Transverse colon (tissue), 4 donors: Measurements from ENCODE around the gene RTKN2. TPM values are rescaled to one million over a fixed set of nuclear protein-coding genes. Genes with fewer than 3 reads are reported as not detected.

ENCODE experiments used
- DNase-seq: peaks from one replicate; pipeline ENCODE4 v3.0.0-alpha.2; 2019
- H3K27ac ChIP-seq, 4 donors: fragments of 200-600 bp; sonication (generic); 2 replicates each; pipeline ENCODE4 v1.5.1; 2016 to 2018; ENCODE audit warnings: inconsistent platforms in 4 of 4
- H3K27me3 ChIP-seq: fragments of 200-600 bp; sonication (generic); 2 replicates; pipeline ENCODE4 v1.5.1; 2017; ENCODE audit warnings: inconsistent platforms
- H3K36me3 ChIP-seq, 4 donors: fragments of 200-600 bp; sonication (generic); 2 replicates each; pipeline ENCODE4 v1.5.1; 2017 to 2019; ENCODE audit warnings: inconsistent platforms in 4 of 4
- H3K4me1 ChIP-seq, 4 donors: fragments of 200-600 bp; sonication (generic); 2 replicates each; pipeline ENCODE4 v1.5.1; 2017 to 2020; ENCODE audit warnings: inconsistent platforms in 4 of 4
- H3K4me3 ChIP-seq, 4 donors: fragments of 200-600 bp; sonication (generic); 1 replicate in 1 of 4; 2 replicates in 3 of 4; pipeline versions ENCODE4 v1.5.1 to v1.6.1; 2017 to 2019; ENCODE audit warnings: inconsistent platforms in 4 of 4
- H3K9me3 ChIP-seq, 2 donors: fragments of 200-600 bp; sonication (generic); 2 replicates each; pipeline ENCODE4 v1.5.1; 2017 to 2019; ENCODE audit warnings: inconsistent platforms in 2 of 2
- CTCF ChIP-seq, 5 experiments: fragments of 200-600 bp in 3 of 5; fragments of 450-650 bp in 2 of 5; sonication (generic) in 3 of 5; IDR thresholded peaks; 1 replicate in 2 of 5; 2 replicates in 3 of 5; pipeline ENCODE4 v1.5.1; 2016 to 2017; ENCODE audit warnings: antibody characterized with exemption in 5 of 5, inconsistent platforms in 3 of 5, mild to moderate bottlenecking in 2 of 5, moderate library complexity in 1 of 5
- EP300 ChIP-seq: sonication (generic); formaldehyde crosslinking; IDR thresholded peaks from one replicate; pipeline ENCODE4 v1.6.1; 2017; ENCODE audit warnings: antibody characterized with exemption, low read depth
- POLR2A ChIP-seq: fragments of 450-650 bp; IDR thresholded peaks from one replicate; pipeline ENCODE4 v1.6.1; 2016; ENCODE audit warnings: antibody characterized with exemption, mild to moderate bottlenecking, moderate library complexity
- POLR2AphosphoS5 ChIP-seq, 3 donors: sonication (generic); formaldehyde crosslinking; IDR thresholded peaks; one replicate each; pipeline ENCODE4 v1.6.1; 2016; ENCODE audit warnings: antibody characterized with exemption in 3 of 3
- WGBS, 2 donors: methylation state at CpG; one replicate each; pipeline ENCODE4 v1.1.5; 2018; ENCODE audit warnings: low coverage in 1 of 2; 5-methylcytosine and 5-hydroxymethylcytosine counted together
- in situ Hi-C, 4 donors: fragments of 200-750 bp; cut with MboI; loops; one replicate each; pipeline versions ENCODE4 v1.15.0 to v1.15.1; 2017; ENCODE audit warnings: low sequenced_read_pairs in 3 of 4, low pct_ligation_motif_present in 1 of 4, low pct_unique_long_range_greater_than_20kb in 1 of 4
- intact Hi-C: fragments of 100-400 bp; cut with DNase I; formaldehyde crosslinking; loops from one replicate; pipeline ENCODE4 v1.15.1; 2023; ENCODE audit warnings: low total_unique reads
- total RNA-seq, 4 donors: library from RNA; depleted of rRNA; stranded (reverse); fragments of >200 nt; gene quantifications; one replicate each; pipeline ENCODE4 v1.1.0, GENCODE V29; 2016

RTKN2 gene
- total RNA-seq, 4 donors from 2014 or later, result under 0.01 to 2.7 (median 0.68) TPM; not detected in 1

GRCh38 chr10:62154231-62154630, 114.4 kb downstream of the RTKN2 start:
- TF ChIP-seq POLR2AphosphoS5 (IDR thresholded peaks at IDR 0.05) (no peak), EP300 (no peak), CTCF (IDR thresholded peaks at IDR 0.05) (no peak), POLR2A (no peak)
- no peak overlapping the region for H3K27ac ChIP-seq
- WGBS, 2 donors, result 0 to 44% methylated on average over 1 to 2 of the region's 2 CpGs
- no peaks in the 10 kb centered on the region for H3K36me3 ChIP-seq
- H3K4me1 ChIP-seq, result peaks cover 0 to 5% (median 0%) of the 10 kb centered on the region in 4 donors
- H3K9me3 ChIP-seq, result no peaks in the 10 kb centered on the region
- H3K27me3 ChIP-seq, result no peaks in the 10 kb centered on the region
- no peak overlapping the region for H3K4me3 ChIP-seq
- peak; percentile 29 for DNase-seq
- in situ Hi-C loops, result no loop called here
- intact Hi-C loops, result no loop called here

GRCh38 chr10:62153191-62153590, 115.5 kb downstream of the RTKN2 start:
- Histone ChIP-seq H3K36me3 (no peaks in the 10 kb centered on the region), H3K27ac (no peak overlapping the region), H3K27me3 (no peaks in the 10 kb centered on the region), H3K9me3 (no peaks in the 10 kb centered on the region), H3K4me3 (no peak overlapping the region), H3K4me1 (peaks cover 0 to 5% (median 0%) of the 10 kb centered on the region in 4 donors)
- TF ChIP-seq CTCF (IDR thresholded peaks at IDR 0.05) (no peak), EP300 (no peak), POLR2AphosphoS5 (IDR thresholded peaks at IDR 0.05) (no peak), POLR2A (no peak)
- 78 to 93% methylated on average over 1 of the region's 1 CpG for WGBS, 2 donors
- in situ Hi-C loops, result no loop called here
- intact Hi-C loops, result no loop called here
- DNase-seq, result no peak

GRCh38 chr10:62149621-62150020, 119.0 kb downstream of the RTKN2 start:
- no peak overlapping the region for H3K27ac ChIP-seq
- no peaks in the 10 kb centered on the region for H3K27me3 ChIP-seq
- no peak for DNase-seq
- in situ Hi-C loops, result no loop called here
- no peak for TF ChIP-seq CTCF (IDR thresholded peaks at IDR 0.05)
- TF ChIP-seq POLR2A, result no peak
- no peak for TF ChIP-seq POLR2AphosphoS5 (IDR thresholded peaks at IDR 0.05)
- no peak for TF ChIP-seq EP300
- H3K4me3 ChIP-seq, result no peak overlapping the region
- H3K36me3 ChIP-seq, result no peaks in the 10 kb centered on the region
- intact Hi-C loops, result no loop called here
- H3K4me1 ChIP-seq, result peaks cover 0 to 2% (median 0%) of the 10 kb centered on the region in 4 donors
- H3K9me3 ChIP-seq, result no peaks in the 10 kb centered on the region

GRCh38 chr10:62148155-62148554, 120.5 kb downstream of the RTKN2 start:
- no peak for TF ChIP-seq POLR2AphosphoS5 (IDR thresholded peaks at IDR 0.05)
- no peak for TF ChIP-seq EP300
- no peak for TF ChIP-seq POLR2A
- TF ChIP-seq CTCF (IDR thresholded peaks at IDR 0.05), result no peak
- no peaks in the 10 kb centered on the region for H3K27me3 ChIP-seq
- H3K27ac ChIP-seq, result no peak overlapping the region
- H3K9me3 ChIP-seq, result peaks cover 0 to 3% of the 10 kb centered on the region in 2 donors
- intact Hi-C loops, result no loop called here
- in situ Hi-C loops, result no loop called here
- DNase-seq, result no peak
- no peak overlapping the region for H3K4me3 ChIP-seq
- H3K36me3 ChIP-seq, result no peaks in the 10 kb centered on the region
- WGBS, 2 donors, result 52 to 90% methylated on average over 3 of the region's 3 CpGs
- H3K4me1 ChIP-seq, result no peaks in the 10 kb centered on the region
